Liver (tissue), 9 donors: ENCODE data around the gene JCHAIN. TPM values are rescaled to one million over a fixed set of nuclear protein-coding genes. Genes with fewer than 3 reads are reported as not detected.

Experiments
- DNase-seq: peaks from one replicate; pipeline ENCODE4 v3.0.0-alpha.2; 2017; ENCODE audit warnings: low spot score
- H3K27ac ChIP-seq, 2 donors: one replicate each; pipeline ENCODE4 v1.7.0; 2013; ENCODE audit warnings: inconsistent platforms in 2 of 2, low read length in 2 of 2, control low read depth in 1 of 2, low read depth in 1 of 2, mild to moderate bottlenecking in 1 of 2
- H3K27me3 ChIP-seq, 4 donors: one replicate each; pipeline versions ENCODE4 v1.6.1 to v1.7.0; 2013; ENCODE audit warnings: low read length in 3 of 4, inconsistent platforms in 1 of 4, mild to moderate bottlenecking in 1 of 4, moderate library complexity in 1 of 4; ENCODE audit not compliant: control insufficient read depth in 4 of 4, insufficient read depth in 4 of 4
- H3K36me3 ChIP-seq, 4 donors: one replicate each; pipeline versions ENCODE4 v1.6.1 to v1.7.0; 2013; ENCODE audit warnings: low read length in 3 of 4, mild to moderate bottlenecking in 3 of 4, low read depth in 1 of 4, moderate library complexity in 1 of 4; ENCODE audit not compliant: control insufficient read depth in 4 of 4, insufficient read depth in 3 of 4
- H3K4me1 ChIP-seq, 4 donors: one replicate each; pipeline versions ENCODE4 v1.6.1 to v1.7.0; 2013; ENCODE audit warnings: low read length in 3 of 4, mild to moderate bottlenecking in 3 of 4, moderate library complexity in 1 of 4; ENCODE audit not compliant: control insufficient read depth in 4 of 4, insufficient read depth in 4 of 4
- H3K4me3 ChIP-seq, 3 donors: one replicate each; pipeline versions ENCODE4 v1.6.1 to v1.7.0; 2013; ENCODE audit warnings: low read length in 3 of 3, control low read depth in 1 of 3, low read depth in 1 of 3, mild to moderate bottlenecking in 1 of 3
- H3K9ac ChIP-seq, 2 donors: one replicate each; pipeline ENCODE4 v1.7.0; 2013; ENCODE audit warnings: low read length in 2 of 2, mild to moderate bottlenecking in 2 of 2, moderate library complexity in 2 of 2, control low read depth in 1 of 2, low read depth in 1 of 2
- H3K9me3 ChIP-seq, 4 donors: one replicate each; pipeline versions ENCODE4 v1.6.1 to v1.7.0; 2013; ENCODE audit warnings: low read length in 3 of 4; ENCODE audit not compliant: control insufficient read depth in 4 of 4
- ATF3 ChIP-seq: IDR thresholded peaks from 2 replicates; pipeline ENCODE4 v1.6.1; 2016; ENCODE audit warnings: antibody characterized with exemption
- CTCF ChIP-seq: fragments of 150-350 bp; IDR thresholded peaks from 2 replicates; pipeline ENCODE4 v1.5.1; 2017; ENCODE audit warnings: improper control_type of control experiment, low read depth, low read length; ENCODE audit not compliant: missing input control
- EGR1 ChIP-seq, 2 donors: IDR thresholded peaks; 2 replicates each; pipeline ENCODE4 v1.6.1; 2016 to 2018; ENCODE audit warnings: antibody characterized with exemption in 2 of 2, low read depth in 2 of 2
- FOXA1 ChIP-seq: IDR thresholded peaks from 2 replicates; pipeline ENCODE4 v1.6.1; 2016; ENCODE audit warnings: antibody characterized with exemption
- FOXA2 ChIP-seq: IDR thresholded peaks from 2 replicates; pipeline ENCODE4 v1.6.1; 2016; ENCODE audit warnings: antibody characterized with exemption
- GABPA ChIP-seq, 2 donors: IDR thresholded peaks in 1 of 2; conservative IDR thresholded peaks in 1 of 2; 2 replicates each; pipeline ENCODE4 v1.6.1; 2016; ENCODE audit warnings: antibody characterized with exemption in 2 of 2, mild to moderate bottlenecking in 1 of 2, moderate library complexity in 1 of 2
- HNF4A ChIP-seq, 2 donors: conservative IDR thresholded peaks; 2 replicates each; pipeline ENCODE4 v1.6.1; 2016; ENCODE audit warnings: antibody characterized with exemption in 2 of 2, mild to moderate bottlenecking in 2 of 2
- HNF4G ChIP-seq: IDR thresholded peaks from 2 replicates; pipeline ENCODE4 v1.6.1; 2016; ENCODE audit warnings: antibody characterized with exemption
- JUND ChIP-seq, 2 donors: IDR thresholded peaks; 2 replicates each; pipeline ENCODE4 v1.6.1; 2016; ENCODE audit warnings: antibody characterized with exemption in 2 of 2
- MAX ChIP-seq: IDR thresholded peaks from 2 replicates; pipeline ENCODE4 v1.6.1; 2016; ENCODE audit warnings: antibody characterized with exemption
- NR2F2 ChIP-seq: IDR thresholded peaks from 2 replicates; pipeline ENCODE4 v1.6.1; 2016; ENCODE audit warnings: antibody characterized with exemption
- RAD21 ChIP-seq, 2 donors: IDR thresholded peaks; 2 replicates each; pipeline ENCODE4 v1.6.1; 2016; ENCODE audit warnings: antibody characterized with exemption in 2 of 2, mild to moderate bottlenecking in 2 of 2
- REST ChIP-seq: IDR thresholded peaks from 2 replicates; pipeline ENCODE4 v1.6.1; 2016; ENCODE audit warnings: antibody characterized with exemption, mild to moderate bottlenecking
- RXRA ChIP-seq, 2 donors: IDR thresholded peaks; 2 replicates each; pipeline ENCODE4 v1.6.1; 2017 to 2018; ENCODE audit warnings: antibody characterized with exemption in 2 of 2, mild to moderate bottlenecking in 1 of 2
- TAF1 ChIP-seq: conservative IDR thresholded peaks from 2 replicates; pipeline ENCODE4 v1.6.1; 2016; ENCODE audit warnings: antibody characterized with exemption, mild to moderate bottlenecking
- YY1 ChIP-seq: IDR thresholded peaks from 2 replicates; pipeline ENCODE4 v1.6.1; 2016; ENCODE audit warnings: antibody characterized with exemption, mild to moderate bottlenecking
- ZBTB33 ChIP-seq: IDR thresholded peaks from 2 replicates; pipeline ENCODE4 v1.6.1; 2016; ENCODE audit warnings: antibody characterized with exemption
- WGBS: extraction: QIAGEN DNeasy Blood & Tissue Kit; methylation state at CpG from one replicate; pipeline ENCODE4 v1.1.7; 2013; 5-methylcytosine and 5-hydroxymethylcytosine counted together
- polyA plus RNA-seq, 2 donors: library from polyadenylated mRNA; stranded (reverse) in 1 of 2; unstranded in 1 of 2; fragments of 200-250 nt in 1 of 2; fragments of >200 nt in 1 of 2; fragmentation: Nextera tagmentation in 1 of 2; extraction: Ambion mirVana in 1 of 2; gene quantifications; one replicate each; pipeline versions ENCODE4 v1.2.1 to v1.2.3, GENCODE V29; 2013 to 2015
- total RNA-seq, 2 donors: library from RNA; depleted of rRNA; stranded (reverse); fragments of >200 nt; gene quantifications; one replicate each; pipeline ENCODE4 v1.2.3, GENCODE V29; 2014
- donor health status: healthy.
- donor health status: healthy.
- donor health status: healthy.
- donor health status: healthy.
- donor health status: healthy.

JCHAIN gene
- total and polyA plus RNA-seq, 4 donors = 2.1 to 69.5 (median 9.7) TPM

- Histone ChIP-seq H3K27me3 (no peaks in the 10 kb centered on the region), H3K9me3 (no peaks in the 10 kb centered on the region), H3K9ac (no peak overlapping the region), H3K36me3 (no peaks in the 10 kb centered on the region), H3K4me3 (no peak overlapping the region), H3K27ac (peak overlapping the region in 1 of 2 donors; percentile 12), H3K4me1 (peaks cover 0 to 33% (median 25%) of the 10 kb centered on the region in 4 donors)
- no peak for DNase-seq
- TF ChIP-seq ATF3 (no peak), TAF1 (no peak), NR2F2 (no peak), MAX (no peak), JUND (IDR thresholded peaks at IDR 0.05) (no peak), FOXA1 (no peak), CTCF (no peak), EGR1 (IDR thresholded peaks at IDR 0.05; ENCODE audit: low read depth in 2 of 2) (no peak), HNF4A (conservative IDR thresholded peaks at IDR 0.05) (no peak), RAD21 (IDR thresholded peaks at IDR 0.05) (no peak), FOXA2 (no peak), RXRA (IDR thresholded peaks at IDR 0.05) (no peak), HNF4G (no peak), YY1 (no peak), ZBTB33 (no peak), GABPA (IDR thresholded peaks at IDR 0.05 in 1 of 2, conservative IDR thresholded peaks at IDR 0.05 in 1 of 2) (no peak), REST (no peak)
- WGBS = 73% methylated on average over 1 of the region's 1 CpG
These were observed 25.4 kb upstream of the JCHAIN start for GRCh38 chr4:70691661-70692060.
